GM15510 (cell line): ENCODE data around the gene NCOR1.

Experiments used
- POLR2A ChIP-seq: IDR thresholded peaks from 3 replicates; pipeline ENCODE4 v1.6.1; 2011; ENCODE audit warnings: borderline replicate concordance; ENCODE audit not compliant: insufficient read length; ENCODE audit errors: extremely low read depth

NCOR1 gene

GRCh38 chr17:16178836-16179235, 36.5 kb downstream of the NCOR1 start:
- no peak for TF ChIP-seq POLR2A

DNA sequence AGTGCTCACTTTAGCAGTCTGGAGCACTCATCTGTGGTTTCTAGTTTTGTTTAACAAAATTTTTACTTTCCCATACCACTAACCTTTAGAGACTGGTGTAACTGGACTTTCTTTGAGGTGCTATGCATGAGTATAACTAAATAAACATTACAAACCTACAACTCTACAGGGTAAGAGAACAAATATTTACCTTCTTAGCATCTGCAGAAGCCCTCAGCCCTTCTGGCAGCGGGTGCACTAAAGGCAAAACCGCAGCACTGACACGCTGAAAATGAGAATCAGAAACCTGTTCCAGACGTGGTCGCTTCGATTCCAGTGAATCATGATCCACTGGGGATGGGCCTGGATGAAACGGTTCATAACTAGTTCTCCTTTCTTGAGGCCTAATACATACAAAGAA, 43.7 kb downstream of the NCOR1 start:
- no peak for TF ChIP-seq POLR2A

DNA sequence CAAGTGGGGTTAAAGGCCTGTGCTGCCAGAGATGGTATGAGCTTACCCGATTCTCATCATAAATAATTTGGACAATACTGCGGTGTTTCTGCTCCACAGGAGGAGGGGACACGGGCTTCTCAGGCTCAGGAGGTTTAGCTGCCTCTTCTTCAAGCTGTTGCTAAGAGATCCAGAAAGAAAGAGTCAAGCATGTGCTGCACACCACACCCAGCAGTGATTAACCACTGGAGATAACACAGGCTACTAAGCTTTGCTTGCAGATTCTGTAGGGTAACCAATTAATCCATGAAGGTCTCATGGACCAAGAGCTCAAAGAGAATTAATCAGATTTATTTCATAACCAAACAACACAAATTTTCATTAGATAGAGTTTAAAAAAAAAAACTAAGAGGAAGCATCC, 56.6 kb downstream of the NCOR1 start:
- no peak for TF ChIP-seq POLR2A

GRCh38 chr17:16155536-16155935, 59.8 kb downstream of the NCOR1 start:
- TF ChIP-seq POLR2A: no peak

DNA sequence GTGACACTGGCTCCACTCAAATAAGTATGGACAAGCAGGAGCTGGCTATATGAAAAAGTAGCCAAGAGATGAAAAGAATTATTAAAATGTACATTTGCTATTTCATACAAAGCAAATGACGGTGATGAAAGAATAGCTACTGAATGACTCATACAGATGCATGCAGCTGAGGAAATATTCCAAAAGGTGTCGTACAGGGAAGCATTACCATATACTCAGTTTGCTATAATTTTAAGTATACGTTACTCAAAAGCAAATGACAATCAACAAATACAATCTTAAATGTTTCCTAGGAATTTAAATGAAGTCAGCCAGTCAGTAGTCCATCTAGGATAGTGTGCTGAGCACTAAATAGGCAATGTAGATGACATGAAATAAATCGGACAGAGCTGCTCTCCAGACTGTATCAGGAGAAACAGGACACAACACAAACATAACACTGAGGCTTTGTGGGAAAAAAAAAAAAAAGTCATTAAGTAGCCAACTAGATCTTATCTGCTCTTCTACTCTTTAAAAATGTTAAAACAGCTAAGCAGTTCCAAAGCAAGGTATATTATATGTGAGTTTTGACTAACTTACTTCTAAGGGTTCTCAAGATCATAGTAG, 65.0 kb downstream of the NCOR1 start:
- no peak for TF ChIP-seq POLR2A

DNA sequence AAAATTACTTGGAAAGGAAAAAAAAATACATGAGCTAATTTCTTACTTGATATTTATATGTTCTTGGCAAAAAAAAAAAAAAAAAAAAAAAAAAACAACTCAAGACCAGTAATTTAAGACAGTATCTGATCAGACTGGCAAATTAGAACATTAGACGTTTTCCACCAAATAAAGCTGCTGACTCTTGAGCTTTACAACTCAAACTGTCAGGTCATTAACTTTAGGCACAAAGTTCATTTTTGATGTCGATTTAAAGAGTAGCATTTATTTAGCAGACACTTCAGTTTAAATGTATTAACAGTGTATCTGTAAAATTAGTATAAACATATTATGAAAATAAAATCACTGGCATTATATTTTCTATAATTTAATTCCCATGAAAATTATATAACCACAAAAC, 66.7 kb downstream of the NCOR1 start:
- no peak for TF ChIP-seq POLR2A

DNA sequence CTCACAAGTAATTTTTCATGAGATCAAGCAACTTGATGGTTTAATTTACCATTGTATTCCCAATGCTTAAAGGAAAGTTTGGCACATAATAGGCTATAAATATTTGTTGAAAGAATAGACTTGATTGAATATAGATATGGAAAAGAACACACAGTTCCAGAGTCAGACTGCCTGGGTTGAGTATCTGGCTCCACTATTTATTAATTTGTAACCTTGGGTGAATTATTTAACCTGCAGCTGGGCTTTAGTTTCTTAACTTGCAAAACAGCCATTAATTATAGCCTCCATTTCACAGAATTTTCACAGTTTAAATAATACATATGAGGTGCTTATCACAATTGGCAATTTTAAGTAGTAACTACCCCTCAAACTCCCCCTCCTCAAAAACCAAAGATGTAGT, 73.6 kb downstream of the NCOR1 start:
- no peak for TF ChIP-seq POLR2A

- TF ChIP-seq POLR2A: no peak
Observed at GRCh38 chr17:16140854-16141253, 74.5 kb downstream of the NCOR1 start.

DNA sequence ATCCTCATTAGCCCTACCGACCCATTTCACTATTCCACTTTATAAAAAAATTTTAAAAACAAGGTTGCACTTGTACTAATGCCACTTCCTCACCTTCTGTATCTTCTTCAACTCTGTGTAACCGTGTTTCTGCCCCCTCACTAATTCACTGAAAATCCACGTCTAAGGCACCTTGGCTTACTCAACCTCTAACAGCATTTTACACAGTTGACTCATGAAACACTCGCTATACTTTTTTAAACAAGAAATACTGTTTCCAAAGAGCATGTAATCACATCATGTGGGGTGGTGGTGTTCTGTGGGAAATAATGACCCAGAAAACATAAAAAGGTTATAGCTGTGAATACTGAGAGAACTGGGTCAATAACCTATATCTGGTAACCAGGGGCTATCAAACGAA, 79.9 kb downstream of the NCOR1 start:
- no peak for TF ChIP-seq POLR2A

- no peak for TF ChIP-seq POLR2A
Observed at GRCh38 chr17:16131593-16131992, 83.7 kb downstream of the NCOR1 start.

- no peak for TF ChIP-seq POLR2A
Observed at GRCh38 chr17:16129441-16130205, 85.7 kb downstream of the NCOR1 start.

DNA sequence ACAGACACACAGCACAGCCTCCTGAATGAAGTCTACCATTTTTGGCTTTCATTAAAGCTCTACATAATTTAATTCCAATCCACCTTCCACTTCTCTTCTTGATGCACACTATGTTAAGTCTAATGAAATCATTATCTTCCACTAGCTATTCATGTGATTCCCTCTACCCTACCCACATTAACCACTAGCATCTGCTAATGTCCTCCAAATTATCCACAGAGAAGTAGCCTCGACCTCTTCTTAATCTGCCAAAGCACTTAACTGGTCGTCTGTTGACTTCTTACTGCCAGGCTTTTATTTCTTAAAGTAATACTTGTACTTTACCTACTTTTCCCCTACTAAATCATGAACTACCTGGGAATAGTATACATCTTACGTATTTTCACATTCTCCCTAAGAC, 91.8 kb downstream of the NCOR1 start:
- no peak for TF ChIP-seq POLR2A

DNA sequence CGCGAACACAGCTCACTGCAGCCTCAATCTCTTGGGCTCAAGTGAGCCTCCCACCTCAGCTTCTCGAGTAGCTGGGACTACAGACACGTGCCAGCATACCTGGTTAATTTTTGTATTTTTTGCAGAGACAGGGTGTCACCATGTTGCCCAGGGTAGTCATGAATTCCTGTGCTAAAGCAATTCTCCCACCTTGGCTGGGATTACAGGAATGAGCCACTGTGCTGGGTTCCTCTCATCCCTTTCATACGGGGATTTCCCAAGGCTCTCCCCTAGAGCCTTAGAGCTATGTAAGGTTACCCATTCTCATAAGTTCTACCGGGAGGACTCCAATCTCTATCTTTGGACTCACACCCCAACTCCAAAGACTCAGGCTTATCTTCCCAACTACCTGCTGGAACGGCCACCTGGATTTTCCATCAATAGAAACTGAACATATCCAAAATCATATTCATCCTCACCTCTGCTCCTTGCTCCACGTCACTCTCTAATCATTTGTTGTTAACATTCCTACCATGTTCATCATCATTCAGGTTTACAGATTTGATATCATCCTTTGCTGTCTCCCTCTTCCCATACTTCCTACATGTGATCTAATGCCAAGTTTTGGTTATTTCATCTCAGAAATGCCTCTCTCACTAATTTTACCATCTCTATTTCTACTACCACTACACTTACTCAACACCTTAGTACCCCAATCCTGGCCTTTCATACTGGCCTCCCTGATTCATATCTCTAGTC, 92.5 kb downstream of the NCOR1 start:
- TF ChIP-seq POLR2A: no peak

DNA sequence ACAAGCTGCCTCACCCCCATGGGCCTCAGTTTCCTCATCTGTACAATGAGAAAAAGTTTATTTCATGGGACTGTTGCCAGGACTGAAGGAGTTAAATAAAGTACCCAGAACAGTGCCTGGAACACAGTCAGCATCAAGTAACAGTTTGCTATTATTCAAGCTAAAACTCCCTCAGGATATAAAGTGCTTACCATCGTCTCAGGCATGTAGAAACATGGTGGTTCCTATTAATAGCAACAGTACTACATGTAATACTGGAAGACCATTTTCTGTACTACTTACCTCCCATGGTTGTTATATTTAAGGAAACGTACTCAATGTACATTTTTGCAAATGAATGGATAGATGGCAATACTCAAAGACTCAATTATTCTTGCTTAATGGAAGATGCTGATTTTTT, 93.4 kb downstream of the NCOR1 start:
- TF ChIP-seq POLR2A: no peak

DNA sequence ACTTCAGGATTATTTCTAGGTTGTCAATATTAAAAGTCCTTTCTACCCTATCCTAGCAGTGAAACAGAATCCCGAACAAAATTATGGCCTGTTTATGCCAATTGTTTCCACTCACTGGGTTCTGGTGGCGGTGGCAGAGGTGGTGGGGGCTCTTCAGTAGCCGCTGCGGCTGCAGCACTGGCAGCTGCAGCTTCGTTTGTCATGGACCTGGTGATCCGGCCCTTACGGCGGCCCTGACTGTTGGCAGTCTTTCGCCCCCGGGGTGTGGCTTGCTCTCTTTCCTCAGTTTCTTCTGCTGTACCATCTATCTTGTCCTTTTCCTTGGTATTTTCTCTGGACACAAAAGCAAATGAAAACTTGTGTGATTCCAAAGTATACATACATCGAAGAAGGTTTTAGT, 94.4 kb downstream of the NCOR1 start:
- no peak for TF ChIP-seq POLR2A

GRCh38 chr17:16117149-16117548, 98.2 kb downstream of the NCOR1 start:
- no peak for TF ChIP-seq POLR2A
